HepG2 (cell line): Measurements from ENCODE around the gene DCN. TPM values are rescaled to one million over a fixed set of nuclear protein-coding genes. Genes with fewer than 3 reads are reported as not detected.

Experiments used
- ATAC-seq: fragments of 200-7000 bp; cut with Tn5 transposase; 3 replicates; pipeline ENCODE4 v1.9.1; 2020; ENCODE audit warnings: mild to moderate bottlenecking, moderate library complexity
- BruUV-seq: library from RNA; stranded (reverse); fragments of 400-500 nt; replicated peaks from 2 replicates; lab custom pipeline; 2021; lab: Mats Ljungman, UMichigan
- CTCF ChIA-PET: fragments of 300-600 bp; formaldehyde crosslinking; extraction: SDS; loops from one replicate; lab custom pipeline; 2021; ENCODE audit warnings: low total read pairs, inconsistent platforms, low intra/inter-chr PET ratio; lab: Yijun Ruan, JAX
- POLR2A ChIA-PET: fragments of 350-600 bp; sonication (Branson Sonifier 250); formaldehyde crosslinking; loops from one replicate; lab custom pipeline; 2020; ENCODE audit warnings: antibody characterized with exemption, inconsistent platforms; lab: Yijun Ruan, JAX
- DNase-seq: peaks from one replicate; pipeline ENCODE4 v3.0.0-alpha.2; 2015; ENCODE audit warnings: low spot score
- FAIRE-seq: peaks from 3 replicates; lab custom pipeline; 2011; peaks lifted over from hg19 to GRCh38; lab: Jason Lieb, UNC
- H2AFZ ChIP-seq: one replicate; pipeline ENCODE4 v1.6.1; 2011; ENCODE audit warnings: low read length, inconsistent platforms
- H3K27ac ChIP-seq: fragments of 300-600 bp; 3 replicates; pipeline ENCODE4 v1.8.0; 2011; ENCODE audit warnings: mixed run types, mild to moderate bottlenecking, mixed read lengths, low read length, inconsistent platforms; ENCODE audit not compliant: insufficient read depth; ENCODE audit errors: extremely low read length
- H3K27me3 ChIP-seq, 2 experiments: fragments of 200-600 bp in 1 of 2; 2 replicates in 1 of 2; 3 replicates in 1 of 2; pipeline versions ENCODE4 v1.6.0 to v1.8.0; 2011; ENCODE audit warnings: low read length in 2 of 2, mild to moderate bottlenecking in 2 of 2, moderate library complexity in 2 of 2, inconsistent platforms in 1 of 2; ENCODE audit not compliant: insufficient read depth in 2 of 2, control insufficient read depth in 1 of 2
- H3K36me3 ChIP-seq, 2 experiments: fragments of 200-600 bp in 1 of 2; replicated peaks in 1 of 2; 2 replicates in 1 of 2; 3 replicates in 1 of 2; pipeline versions ENCODE4 v1.5.1 to v1.8.0; 2011; ENCODE audit warnings: low read length in 2 of 2, inconsistent platforms in 1 of 2; ENCODE audit not compliant: insufficient read depth in 2 of 2, control insufficient read depth in 1 of 2
- H3K4me1 ChIP-seq: 2 replicates; pipeline ENCODE4 v1.5.1; 2012; ENCODE audit warnings: low read length, inconsistent platforms; ENCODE audit not compliant: insufficient read depth
- H3K4me2 ChIP-seq: 2 replicates; pipeline ENCODE4 v1.6.0; 2011; ENCODE audit warnings: low read depth, low read length, inconsistent platforms
- H3K4me3 ChIP-seq, 3 experiments: fragments of 200-600 bp in 1 of 3; sonication (generic), shearing (Covaris generic) in 1 of 3; replicated peaks in 1 of 3; 2 replicates each; pipeline ENCODE4 v1.5.1; 2011 to 2016; ENCODE audit warnings: low read length in 3 of 3, inconsistent platforms in 2 of 3, low read depth in 2 of 3, mild to moderate bottlenecking in 2 of 3, control low read depth in 1 of 3, mixed read lengths in 1 of 3; ENCODE audit not compliant: insufficient read depth in 1 of 3
- H3K79me2 ChIP-seq: one replicate; pipeline ENCODE4 v1.6.1; 2011; ENCODE audit warnings: low read length, inconsistent platforms; ENCODE audit not compliant: insufficient read depth
- H3K9ac ChIP-seq: 2 replicates; pipeline ENCODE4 v1.6.0; 2011; ENCODE audit warnings: mild to moderate bottlenecking, low read depth, low read length, inconsistent platforms; ENCODE audit not compliant: insufficient read depth
- H3K9me3 ChIP-seq: 2 replicates; pipeline ENCODE4 v1.5.1; 2012; ENCODE audit warnings: mild to moderate bottlenecking, low read length
- H4K20me1 ChIP-seq: 2 replicates; pipeline ENCODE4 v1.6.0; 2011; ENCODE audit warnings: inconsistent platforms, mild to moderate bottlenecking, low read length, moderate library complexity; ENCODE audit not compliant: insufficient read depth
- ELF4 ChIP-seq: sonication (generic); formaldehyde crosslinking; IDR thresholded peaks from 2 replicates; pipeline ENCODE4 v1.5.0; 2020; ENCODE audit warnings: missing genetic modification reagents, mild to moderate bottlenecking, moderate library complexity, borderline replicate concordance
- HES4 ChIP-seq: sonication (generic); formaldehyde crosslinking; IDR thresholded peaks from 2 replicates; pipeline ENCODE4 v1.9.0; 2021; ENCODE audit warnings: mild to moderate bottlenecking, missing genetic modification reagents, borderline replicate concordance
- HNRNPK ChIP-seq: fragments of 200-400 bp; formaldehyde crosslinking; IDR thresholded peaks from 2 replicates; pipeline ENCODE4 v1.6.1; 2018; ENCODE audit warnings: low read length, low read depth, moderate library complexity, mild to moderate bottlenecking; ENCODE audit not compliant: poor library complexity, severe bottlenecking
- IKZF4 ChIP-seq: sonication (generic); formaldehyde crosslinking; IDR thresholded peaks from 2 replicates; pipeline ENCODE4 v1.5.1; 2020; ENCODE audit warnings: borderline replicate concordance, mild to moderate bottlenecking, low read depth, missing genetic modification reagents; ENCODE audit errors: not compliant biosample characterization
- KDM1A ChIP-seq: IDR thresholded peaks from 2 replicates; pipeline ENCODE4 v1.6.1; 2016; ENCODE audit warnings: missing compliant biosample characterization
- NR3C1 ChIP-seq: sonication (generic); formaldehyde crosslinking; IDR thresholded peaks from 2 replicates; pipeline ENCODE4 v1.4.0; 2020; ENCODE audit warnings: missing genetic modification reagents
- PITX1 ChIP-seq: sonication (generic); formaldehyde crosslinking; IDR thresholded peaks from 2 replicates; pipeline ENCODE4 v1.5.1; 2020; ENCODE audit warnings: mild to moderate bottlenecking, missing genetic modification reagents
- RBM22 ChIP-seq: fragments of 200-400 bp; formaldehyde crosslinking; optimal IDR thresholded peaks from 2 replicates; pipeline ENCODE3; 2017; ENCODE audit warnings: mild to moderate bottlenecking, low read length, moderate library complexity
- SOX5 ChIP-seq: IDR thresholded peaks from 2 replicates; pipeline ENCODE4 v1.6.1; 2016; ENCODE audit warnings: borderline replicate concordance
- ZFP90 ChIP-seq: sonication (generic); formaldehyde crosslinking; IDR thresholded peaks from 2 replicates; pipeline ENCODE4 v1.8.0; 2022; ENCODE audit warnings: missing genetic modification reagents, mild to moderate bottlenecking, inconsistent platforms, borderline replicate concordance
- ZNF234 ChIP-seq: sonication (generic); formaldehyde crosslinking; conservative IDR thresholded peaks from 2 replicates; pipeline ENCODE4 v1.5.1; 2020; ENCODE audit warnings: mild to moderate bottlenecking, missing genetic modification reagents
- ZNF235 ChIP-seq: sonication (generic); formaldehyde crosslinking; IDR thresholded peaks from 2 replicates; pipeline ENCODE4 v1.8.1; 2023; ENCODE audit warnings: mild to moderate bottlenecking, missing genetic modification reagents, borderline replicate concordance
- ZNF441 ChIP-seq: sonication (generic); formaldehyde crosslinking; IDR thresholded peaks from 2 replicates; pipeline ENCODE4 v1.7.0; 2021; ENCODE audit warnings: missing genetic modification reagents, borderline replicate concordance
- ZNF737 ChIP-seq: sonication (generic); formaldehyde crosslinking; IDR thresholded peaks from 2 replicates; pipeline ENCODE4 v1.5.0; 2020; ENCODE audit warnings: missing genetic modification reagents, mild to moderate bottlenecking, borderline replicate concordance
- ZNF761 ChIP-seq: sonication (generic); formaldehyde crosslinking; conservative IDR thresholded peaks from 2 replicates; pipeline ENCODE4 v1.4.0; 2020; ENCODE audit warnings: mild to moderate bottlenecking, missing genetic modification reagents
- in situ Hi-C: cut with HindIII; loops from 2 replicates; pipeline ENCODE4 v1.10.0; 2017; ENCODE audit warnings: low pct_unique_long_range_greater_than_20kb; ENCODE audit not compliant: extremely low pct_ligation_motif_present
- intact Hi-C: fragments of 100-400 bp; cut with micrococcal nuclease; formaldehyde crosslinking; loops from one replicate; pipeline ENCODE4 v1.10.0; 2022; ENCODE audit not compliant: unreplicated experiment
- polyA plus RNA-seq, 8 experiments: library from polyadenylated mRNA; depleted of rRNA in 3 of 8; stranded (reverse) in 7 of 8; unstranded in 1 of 8; fragments of >200 nt; fragmentation: Illumina TruSeq in 4 of 8; extraction: Trizol in 4 of 8; gene quantifications; 2 replicates each; pipeline versions ENCODE4 v1.2.1 to v1.2.3, GENCODE V29; 2011 to 2016; ENCODE audit warnings: low read depth in 4 of 8, missing spikeins in 1 of 8, mixed read lengths in 1 of 8; ENCODE audit not compliant: insufficient read depth in 1 of 8
- total RNA-seq, 5 experiments: library from RNA; depleted of rRNA; stranded (reverse); fragments of >200 nt; fragmentation: Illumina TruSeq; extraction: Trizol; gene quantifications; 2 replicates each; pipeline ENCODE4 v1.2.3, GENCODE V29; 2016; ENCODE audit warnings: low read depth in 1 of 5
- TF ChIP-seq, protein P1 (sequence below): IDR thresholded peaks from 2 replicates; pipeline ENCODE4 v1.6.1; 2012; ENCODE audit warnings: inconsistent platforms
- TF ChIP-seq, protein P2 (sequence below): sonication (generic); formaldehyde crosslinking; IDR thresholded peaks from 2 replicates; pipeline ENCODE4 v1.4.0; 2020; ENCODE audit warnings: missing genetic modification reagents

The DCN gene
- total and polyA plus RNA-seq, 2 of the 13 experiments (the other 11 are each of a cell fraction or from before 2014, with no cell fraction given): not detected

DNA sequence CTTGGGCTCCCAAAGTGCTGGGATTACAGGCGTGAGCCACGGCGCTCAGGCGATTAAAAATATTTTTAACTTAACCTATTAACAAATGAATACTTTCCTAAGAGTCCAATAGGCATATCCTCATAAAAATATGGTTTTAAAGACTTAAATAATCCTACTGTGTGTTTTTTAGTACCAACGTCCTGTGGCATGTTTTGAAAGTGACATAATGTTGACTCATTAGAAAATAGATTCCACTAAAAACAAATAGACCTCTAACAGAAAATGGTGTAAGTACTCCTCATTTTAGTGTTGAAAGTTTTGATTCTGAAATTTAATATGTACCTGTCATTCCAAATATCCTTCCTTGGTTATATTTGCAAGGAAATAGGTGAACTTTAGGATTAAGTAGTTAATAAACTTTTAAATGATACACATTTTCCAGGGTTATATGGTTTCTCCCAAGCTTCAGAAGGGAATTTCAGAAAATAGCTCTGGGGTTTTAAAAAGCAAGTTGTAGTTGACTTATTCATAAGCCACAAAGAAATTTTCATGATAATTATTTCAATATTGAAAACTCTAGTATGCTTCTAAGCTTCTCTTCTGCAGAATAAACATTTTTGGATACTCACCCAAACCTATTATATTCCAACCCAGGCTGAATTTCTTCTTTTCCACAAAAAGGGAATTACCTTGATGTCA is 59.2 kb downstream of the DCN start (continued):
- TF ChIP-seq ZNF737 (no peak), PITX1 (no peak), ZNF761 (no peak), ZNF235 (CRISPR knock-in tag) (no peak)

DNA sequence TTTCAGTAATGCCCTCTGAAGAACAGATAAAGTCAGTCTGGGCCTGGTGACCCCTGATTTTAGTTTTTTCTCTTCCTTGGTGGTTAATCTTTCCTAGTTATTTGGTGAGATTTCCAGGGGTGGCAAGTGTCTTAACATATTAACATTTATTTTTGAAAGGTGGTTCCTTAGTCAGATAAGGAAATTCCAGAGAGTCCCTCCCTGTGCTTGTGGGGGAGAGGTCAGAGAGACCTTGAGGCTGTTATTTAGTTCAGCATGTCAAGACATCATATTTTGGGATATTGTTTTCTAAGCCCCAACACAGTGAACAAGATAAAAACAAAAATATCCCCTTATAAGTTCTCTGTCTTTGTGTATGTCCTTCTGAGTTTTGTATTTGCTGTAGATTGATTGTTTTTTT is 61.8 kb downstream of the DCN start:
- in situ Hi-C loops: no loop called here
- ATAC-seq (no peak), FAIRE-seq (no peak), DNase-seq (no peak)
- no TSS peak for BruUV-seq
- H3K9ac ChIP-seq: no peak overlapping the region
- CTCF ChIA-PET: no interaction called here
- no peaks in the 10 kb centered on the region for H3K9me3 ChIP-seq
- H3K36me3 ChIP-seq: no peaks in the 10 kb centered on the region
- no peak overlapping the region for H2AFZ ChIP-seq
- no peak overlapping the region for H3K27ac ChIP-seq
- POLR2A ChIA-PET: no interaction called here
- no peaks in the 10 kb centered on the region for H3K4me1 ChIP-seq
- no peak overlapping the region for H3K4me2 ChIP-seq
- no peaks in the 10 kb centered on the region for H4K20me1 ChIP-seq
- no peaks in the 10 kb centered on the region for H3K79me2 ChIP-seq
- intact Hi-C loops: no loop called here
- H3K4me3 ChIP-seq: no peak overlapping the region
- no peaks in the 10 kb centered on the region for H3K27me3 ChIP-seq
- TF ChIP-seq IKZF4 (no peak), RBM22 (no peak), ELF4 (CRISPR knock-in tag) (no peak), NR3C1 (CRISPR knock-in tag) (no peak), ZNF441 (CRISPR knock-in tag) (no peak), SOX5 (CRISPR knock-in tag) (no peak), KDM1A (CRISPR knock-in tag) (no peak), HNRNPK (no peak), HES4 (CRISPR knock-in tag) (no peak), ZNF234 (CRISPR knock-in tag) (no peak), ZFP90 (CRISPR knock-in tag) (no peak)
- TF ChIP-seq, protein P1, sequence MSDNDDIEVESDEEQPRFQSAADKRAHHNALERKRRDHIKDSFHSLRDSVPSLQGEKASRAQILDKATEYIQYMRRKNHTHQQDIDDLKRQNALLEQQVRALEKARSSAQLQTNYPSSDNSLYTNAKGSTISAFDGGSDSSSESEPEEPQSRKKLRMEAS: no peak
- TF ChIP-seq, protein P2, sequence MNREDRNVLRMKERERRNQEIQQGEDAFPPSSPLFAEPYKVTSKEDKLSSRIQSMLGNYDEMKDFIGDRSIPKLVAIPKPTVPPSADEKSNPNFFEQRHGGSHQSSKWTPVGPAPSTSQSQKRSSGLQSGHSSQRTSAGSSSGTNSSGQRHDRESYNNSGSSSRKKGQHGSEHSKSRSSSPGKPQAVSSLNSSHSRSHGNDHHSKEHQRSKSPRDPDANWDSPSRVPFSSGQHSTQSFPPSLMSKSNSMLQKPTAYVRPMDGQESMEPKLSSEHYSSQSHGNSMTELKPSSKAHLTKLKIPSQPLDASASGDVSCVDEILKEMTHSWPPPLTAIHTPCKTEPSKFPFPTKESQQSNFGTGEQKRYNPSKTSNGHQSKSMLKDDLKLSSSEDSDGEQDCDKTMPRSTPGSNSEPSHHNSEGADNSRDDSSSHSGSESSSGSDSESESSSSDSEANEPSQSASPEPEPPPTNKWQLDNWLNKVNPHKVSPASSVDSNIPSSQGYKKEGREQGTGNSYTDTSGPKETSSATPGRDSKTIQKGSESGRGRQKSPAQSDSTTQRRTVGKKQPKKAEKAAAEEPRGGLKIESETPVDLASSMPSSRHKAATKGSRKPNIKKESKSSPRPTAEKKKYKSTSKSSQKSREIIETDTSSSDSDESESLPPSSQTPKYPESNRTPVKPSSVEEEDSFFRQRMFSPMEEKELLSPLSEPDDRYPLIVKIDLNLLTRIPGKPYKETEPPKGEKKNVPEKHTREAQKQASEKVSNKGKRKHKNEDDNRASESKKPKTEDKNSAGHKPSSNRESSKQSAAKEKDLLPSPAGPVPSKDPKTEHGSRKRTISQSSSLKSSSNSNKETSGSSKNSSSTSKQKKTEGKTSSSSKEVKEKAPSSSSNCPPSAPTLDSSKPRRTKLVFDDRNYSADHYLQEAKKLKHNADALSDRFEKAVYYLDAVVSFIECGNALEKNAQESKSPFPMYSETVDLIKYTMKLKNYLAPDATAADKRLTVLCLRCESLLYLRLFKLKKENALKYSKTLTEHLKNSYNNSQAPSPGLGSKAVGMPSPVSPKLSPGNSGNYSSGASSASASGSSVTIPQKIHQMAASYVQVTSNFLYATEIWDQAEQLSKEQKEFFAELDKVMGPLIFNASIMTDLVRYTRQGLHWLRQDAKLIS: no peak
